Loucy (cell line): ENCODE results near the gene AMFR.

Experiments used
- EZH2phosphoT487 ChIP-seq: fragments of 200-600 bp; IDR thresholded peaks from 2 replicates; pipeline ENCODE4 v1.6.1; 2018; ENCODE audit warnings: antibody characterized with exemption, mild to moderate bottlenecking, moderate library complexity, borderline replicate concordance
- TF ChIP-seq, protein P1 (sequence below): fragments of 200-600 bp; sonication (generic); conservative IDR thresholded peaks from 2 replicates; pipeline ENCODE4 v1.5.1; 2014; ENCODE audit warnings: mild to moderate bottlenecking, antibody characterized with exemption, low read length

DNA sequence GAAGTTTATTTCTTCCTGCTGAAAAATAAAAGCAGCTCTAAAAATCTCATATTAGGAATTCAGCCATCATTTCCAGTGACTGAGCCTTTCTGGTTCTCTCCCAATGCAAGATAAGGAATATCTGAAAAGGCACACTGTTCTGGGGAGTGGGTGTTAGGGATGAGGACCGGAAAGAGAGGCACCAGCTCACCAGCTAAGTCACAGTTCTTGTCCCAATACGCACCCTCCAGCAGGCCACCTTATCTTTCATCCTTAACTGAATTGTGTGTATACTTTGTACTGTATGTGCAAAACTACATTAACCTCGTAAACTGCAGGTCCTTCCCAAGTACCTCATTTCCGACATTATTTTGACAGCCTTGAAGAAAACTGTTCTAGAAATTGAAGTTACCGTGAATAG lies 11.0 kb downstream of the AMFR start:
- TF ChIP-seq, protein P1, sequence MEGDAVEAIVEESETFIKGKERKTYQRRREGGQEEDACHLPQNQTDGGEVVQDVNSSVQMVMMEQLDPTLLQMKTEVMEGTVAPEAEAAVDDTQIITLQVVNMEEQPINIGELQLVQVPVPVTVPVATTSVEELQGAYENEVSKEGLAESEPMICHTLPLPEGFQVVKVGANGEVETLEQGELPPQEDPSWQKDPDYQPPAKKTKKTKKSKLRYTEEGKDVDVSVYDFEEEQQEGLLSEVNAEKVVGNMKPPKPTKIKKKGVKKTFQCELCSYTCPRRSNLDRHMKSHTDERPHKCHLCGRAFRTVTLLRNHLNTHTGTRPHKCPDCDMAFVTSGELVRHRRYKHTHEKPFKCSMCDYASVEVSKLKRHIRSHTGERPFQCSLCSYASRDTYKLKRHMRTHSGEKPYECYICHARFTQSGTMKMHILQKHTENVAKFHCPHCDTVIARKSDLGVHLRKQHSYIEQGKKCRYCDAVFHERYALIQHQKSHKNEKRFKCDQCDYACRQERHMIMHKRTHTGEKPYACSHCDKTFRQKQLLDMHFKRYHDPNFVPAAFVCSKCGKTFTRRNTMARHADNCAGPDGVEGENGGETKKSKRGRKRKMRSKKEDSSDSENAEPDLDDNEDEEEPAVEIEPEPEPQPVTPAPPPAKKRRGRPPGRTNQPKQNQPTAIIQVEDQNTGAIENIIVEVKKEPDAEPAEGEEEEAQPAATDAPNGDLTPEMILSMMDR = no peak
- no peak for TF ChIP-seq EZH2phosphoT487
